Upper lobe of right lung (tissue), 1 donor: ENCODE data around the gene AIF1L. TPM values are rescaled to one million over a fixed set of nuclear protein-coding genes. Genes with fewer than 3 reads are reported as not detected.

Experiments used
- ATAC-seq: fragments of 200-7000 bp; cut with Tn5 transposase; one replicate; pipeline ENCODE4 v1.9.1; 2020; ENCODE audit warnings: mild to moderate bottlenecking, moderate library complexity
- DNase-seq: peaks from one replicate; pipeline ENCODE4 v3.0.0-alpha.2; 2020
- H3K27ac ChIP-seq: fragments of 200-600 bp; one replicate; pipeline ENCODE4 v1.8.0; 2022
- H3K27me3 ChIP-seq: fragments of 200-600 bp; one replicate; pipeline ENCODE4 v1.8.0; 2022; ENCODE audit warnings: mild to moderate bottlenecking
- H3K36me3 ChIP-seq: fragments of 200-600 bp; one replicate; pipeline ENCODE4 v1.8.0; 2022
- H3K4me1 ChIP-seq: fragments of 200-600 bp; one replicate; pipeline ENCODE4 v1.8.0; 2022
- H3K4me3 ChIP-seq: fragments of 200-600 bp; one replicate; pipeline ENCODE4 v1.8.0; 2022; ENCODE audit warnings: mild to moderate bottlenecking
- H3K9me3 ChIP-seq: fragments of 200-600 bp; one replicate; pipeline ENCODE4 v1.8.0; 2022
- intact Hi-C: fragments of 100-400 bp; cut with DNase I; formaldehyde crosslinking; loops from one replicate; pipeline ENCODE4 v1.11.0; 2022
- total RNA-seq: library from RNA; stranded (reverse); fragmentation: NEBNext Ultra II Directional; extraction: Animal tissue kit (Norgen Biotek cat#: 25700); gene quantifications from one replicate; pipeline ENCODE4 v1.2.1, GENCODE V29; 2021
- TF ChIP-seq, protein P1 (sequence below): fragments of 200-600 bp; IDR thresholded peaks from one replicate; pipeline ENCODE4 v1.8.0; 2022; ENCODE audit warnings: antibody characterized with exemption
- donor health status: DM: no; HTN: yes; CAD: no; lungs with severe emphysema.

AIF1L gene
- total RNA-seq, 1 donor from 2014 or later, result 12.3 TPM

DNA sequence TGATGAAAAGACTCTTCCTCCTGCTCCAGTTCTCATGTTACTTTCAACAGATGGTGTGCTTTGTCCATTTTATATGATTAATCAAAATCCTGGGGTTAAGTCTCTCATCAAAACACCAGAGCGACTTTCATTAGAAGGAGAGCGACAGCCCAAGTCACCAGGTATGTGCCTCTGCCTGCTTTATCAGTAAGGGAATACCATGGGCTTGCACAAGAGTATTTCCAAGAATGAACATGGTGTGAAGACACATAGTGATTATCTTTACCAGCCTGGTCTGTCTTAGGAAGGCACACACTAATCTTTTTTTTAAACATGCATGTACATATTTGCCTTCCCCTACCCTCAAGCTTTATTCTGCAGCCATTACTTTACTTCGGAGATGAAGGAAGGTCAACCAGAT lies 44.2 kb downstream of the AIF1L start:
- intact Hi-C loops, result no loop called here
- H3K4me3 ChIP-seq, result no peak overlapping the region
- H3K27ac ChIP-seq, result no peak overlapping the region
- no peaks in the 10 kb centered on the region for H3K9me3 ChIP-seq
- no peaks in the 10 kb centered on the region for H3K4me1 ChIP-seq
- ATAC-seq (no peak), DNase-seq (no peak)
- no peaks in the 10 kb centered on the region for H3K27me3 ChIP-seq
- TF ChIP-seq, protein P1, sequence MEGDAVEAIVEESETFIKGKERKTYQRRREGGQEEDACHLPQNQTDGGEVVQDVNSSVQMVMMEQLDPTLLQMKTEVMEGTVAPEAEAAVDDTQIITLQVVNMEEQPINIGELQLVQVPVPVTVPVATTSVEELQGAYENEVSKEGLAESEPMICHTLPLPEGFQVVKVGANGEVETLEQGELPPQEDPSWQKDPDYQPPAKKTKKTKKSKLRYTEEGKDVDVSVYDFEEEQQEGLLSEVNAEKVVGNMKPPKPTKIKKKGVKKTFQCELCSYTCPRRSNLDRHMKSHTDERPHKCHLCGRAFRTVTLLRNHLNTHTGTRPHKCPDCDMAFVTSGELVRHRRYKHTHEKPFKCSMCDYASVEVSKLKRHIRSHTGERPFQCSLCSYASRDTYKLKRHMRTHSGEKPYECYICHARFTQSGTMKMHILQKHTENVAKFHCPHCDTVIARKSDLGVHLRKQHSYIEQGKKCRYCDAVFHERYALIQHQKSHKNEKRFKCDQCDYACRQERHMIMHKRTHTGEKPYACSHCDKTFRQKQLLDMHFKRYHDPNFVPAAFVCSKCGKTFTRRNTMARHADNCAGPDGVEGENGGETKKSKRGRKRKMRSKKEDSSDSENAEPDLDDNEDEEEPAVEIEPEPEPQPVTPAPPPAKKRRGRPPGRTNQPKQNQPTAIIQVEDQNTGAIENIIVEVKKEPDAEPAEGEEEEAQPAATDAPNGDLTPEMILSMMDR, result no peak
- peaks cover 94% of the 10 kb centered on the region for H3K36me3 ChIP-seq

DNA sequence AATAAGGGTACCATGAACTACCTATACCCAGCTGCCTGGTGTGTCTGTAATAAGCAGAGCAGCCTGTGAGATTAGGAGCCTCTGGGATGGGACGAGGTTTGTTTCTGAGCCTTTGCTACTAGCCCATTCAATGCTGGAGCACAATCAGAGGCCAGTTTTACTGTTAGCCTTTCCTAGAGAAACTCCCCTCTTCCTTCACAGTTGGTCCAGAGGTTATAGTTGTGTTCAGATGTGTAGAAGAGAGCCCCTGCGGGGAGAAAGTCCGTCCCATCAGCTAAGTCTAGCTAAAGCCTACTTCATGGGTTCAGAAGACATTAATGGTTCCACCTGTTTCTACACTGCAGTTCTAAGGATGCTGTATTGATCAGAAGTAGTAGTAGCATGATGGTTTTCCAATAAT lies 45.8 kb downstream of the AIF1L start:
- no peaks in the 10 kb centered on the region for H3K27me3 ChIP-seq
- no peaks in the 10 kb centered on the region for H3K4me1 ChIP-seq
- intact Hi-C loops, result no loop called here
- no peak for ATAC-seq
- H3K36me3 ChIP-seq, result peaks cover 94% of the 10 kb centered on the region
- H3K9me3 ChIP-seq, result no peaks in the 10 kb centered on the region
- H3K27ac ChIP-seq, result no peak overlapping the region
- DNase-seq, result no peak
- no peak overlapping the region for H3K4me3 ChIP-seq
- TF ChIP-seq, protein P1, result no peak

DNA sequence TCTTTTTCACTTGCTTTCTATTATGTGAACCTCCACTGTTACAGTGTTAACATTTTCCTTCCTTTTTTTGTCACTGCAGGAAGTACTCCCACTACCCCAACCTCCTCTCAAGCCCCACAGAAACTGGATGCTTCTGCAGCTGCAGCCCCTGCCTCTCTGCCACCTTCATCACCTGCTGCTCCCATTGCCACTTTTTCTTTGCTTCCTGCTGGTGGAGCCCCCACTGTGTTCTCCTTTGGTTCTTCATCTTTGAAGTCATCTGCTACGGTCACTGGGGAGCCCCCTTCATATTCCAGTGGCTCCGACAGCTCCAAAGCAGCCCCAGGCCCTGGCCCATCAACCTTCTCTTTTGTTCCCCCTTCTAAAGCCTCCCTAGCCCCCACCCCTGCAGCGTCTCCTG lies 47.9 kb downstream of the AIF1L start:
- intact Hi-C loops, result no loop called here
- Histone ChIP-seq H3K9me3 (no peaks in the 10 kb centered on the region), H3K4me1 (no peaks in the 10 kb centered on the region), H3K27me3 (no peaks in the 10 kb centered on the region), H3K27ac (no peak overlapping the region), H3K36me3 (peaks cover 96% of the 10 kb centered on the region), H3K4me3 (no peak overlapping the region)
- ATAC-seq (no peak), DNase-seq (no peak)
- TF ChIP-seq, protein P1, result no peak

DNA sequence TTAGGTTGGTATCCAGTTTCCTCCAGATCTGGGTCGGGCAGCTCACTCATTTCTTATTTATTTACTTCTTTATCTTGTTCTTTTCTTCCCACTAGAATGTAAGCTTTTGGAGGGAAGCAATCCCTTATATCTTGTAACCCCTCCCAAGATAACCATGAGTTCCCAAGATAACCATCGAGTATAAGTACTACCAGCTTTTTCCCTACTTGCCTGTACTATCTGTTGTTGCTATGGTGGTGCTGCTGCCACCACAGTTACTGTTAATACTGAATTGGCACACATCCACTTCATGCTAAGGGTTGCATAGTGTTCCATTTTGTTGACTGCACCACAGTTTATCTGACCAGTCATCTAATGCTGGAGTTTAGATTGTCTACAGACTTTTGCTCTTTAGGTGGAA lies 48.9 kb downstream of the AIF1L start:
- TF ChIP-seq, protein P1, result no peak
- Histone ChIP-seq H3K27ac (no peak overlapping the region), H3K9me3 (no peaks in the 10 kb centered on the region), H3K36me3 (peaks cover 96% of the 10 kb centered on the region), H3K4me1 (no peaks in the 10 kb centered on the region), H3K4me3 (no peak overlapping the region), H3K27me3 (no peaks in the 10 kb centered on the region)
- intact Hi-C loops, result no loop called here
- ATAC-seq, result no peak
- no peak for DNase-seq

DNA sequence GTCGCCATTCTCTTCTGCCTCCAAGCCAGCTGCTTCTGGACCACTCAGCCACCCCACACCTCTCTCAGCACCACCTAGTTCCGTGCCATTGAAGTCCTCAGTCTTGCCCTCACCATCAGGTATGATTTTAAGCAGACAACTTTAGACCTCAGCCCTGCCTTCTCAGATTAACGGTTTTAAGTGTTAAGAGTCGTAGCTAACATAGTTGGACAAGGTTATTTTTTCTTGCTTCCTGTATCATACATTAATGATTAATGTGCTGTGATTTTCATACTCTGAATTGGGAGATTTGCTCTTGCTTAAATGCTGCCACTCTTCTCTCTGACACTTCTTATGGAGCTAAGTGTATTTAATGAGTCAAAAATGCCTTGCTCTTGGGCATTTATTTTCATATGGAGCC lies 49.9 kb downstream of the AIF1L start:
- Histone ChIP-seq H3K36me3 (peaks cover 96% of the 10 kb centered on the region), H3K4me3 (no peak overlapping the region), H3K27ac (no peak overlapping the region), H3K4me1 (no peaks in the 10 kb centered on the region), H3K27me3 (no peaks in the 10 kb centered on the region), H3K9me3 (no peaks in the 10 kb centered on the region)
- DNase-seq (no peak), ATAC-seq (no peak)
- TF ChIP-seq, protein P1, result no peak
- intact Hi-C loops, result no loop called here

DNA sequence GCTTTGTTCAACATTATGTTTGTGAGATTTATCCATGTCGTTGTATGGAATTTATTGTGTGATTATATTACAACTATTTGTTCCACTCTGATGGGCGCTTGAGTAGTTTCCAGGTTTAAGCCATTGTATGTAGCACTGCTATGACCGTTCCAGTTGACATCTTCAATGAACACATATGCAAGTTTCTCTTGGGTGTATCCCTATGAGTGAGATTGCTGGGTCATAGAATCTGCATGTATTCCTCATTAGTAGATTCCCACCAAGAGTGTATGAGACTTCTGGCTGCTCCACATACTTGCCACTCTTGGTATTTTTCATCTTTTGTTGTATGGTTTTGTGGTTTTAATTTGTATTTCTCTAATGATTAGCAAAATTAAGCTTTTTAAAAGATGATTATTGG lies 51.9 kb downstream of the AIF1L start:
- DNase-seq, result no peak
- H3K9me3 ChIP-seq, result no peaks in the 10 kb centered on the region
- TF ChIP-seq, protein P1, result no peak
- ATAC-seq, result no peak
- H3K4me1 ChIP-seq, result no peaks in the 10 kb centered on the region
- H3K27me3 ChIP-seq, result no peaks in the 10 kb centered on the region
- no peak overlapping the region for H3K4me3 ChIP-seq
- no peak overlapping the region for H3K27ac ChIP-seq
- intact Hi-C loops, result no loop called here
- peaks cover 98% of the 10 kb centered on the region for H3K36me3 ChIP-seq
